ENCODE measurements around the gene ZDHHC11. TPM values are rescaled to one million over a fixed set of nuclear protein-coding genes. Genes with fewer than 3 reads are reported as not detected.
"Not testable (repeated sequence)": the region's sequence is repeated elsewhere in the genome, so short reads cannot be mapped to it uniquely, and the experiment has no call there.

ZDHHC11 gene
- total and polyA plus RNA-seq, 5 donors from 2014 or later, result 18.3 TPM; not detected in 4

DNA sequence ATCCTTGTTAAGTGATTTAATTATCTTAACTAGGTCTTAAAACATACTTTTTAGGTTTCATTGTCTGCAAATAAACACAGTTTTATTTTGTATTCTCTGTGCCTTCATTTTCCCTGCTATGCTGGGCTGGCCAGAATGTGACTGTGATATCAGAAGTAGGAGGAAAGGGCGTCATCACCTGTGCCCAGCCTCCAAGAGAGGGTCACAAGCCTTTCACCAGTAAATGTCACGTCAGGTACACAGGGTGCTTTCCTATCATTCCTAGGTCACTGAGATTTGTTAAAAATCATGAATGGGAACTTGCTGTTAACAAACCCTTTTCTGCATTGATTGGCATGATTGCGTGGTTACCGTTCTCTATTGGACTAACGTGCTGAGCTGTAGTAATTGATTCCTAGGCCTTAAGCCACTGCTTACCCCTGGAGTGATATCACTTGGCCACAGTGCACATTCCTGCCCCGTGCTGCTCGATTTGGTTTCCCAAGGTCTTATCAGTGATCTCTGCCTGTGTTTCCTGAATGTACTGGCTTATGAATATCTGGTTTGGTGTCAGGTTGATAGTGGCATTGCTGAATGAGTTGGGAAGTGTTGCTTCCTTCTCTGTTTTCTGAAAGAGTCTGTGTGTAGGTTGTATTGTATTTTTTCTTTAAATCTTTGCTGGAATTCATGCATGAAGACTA, 14.7 kb downstream of the ZDHHC11 start:
- H3K4me3 ChIP-seq (ENCODE audit: low read depth, low read length); H3K4me1 Mint-ChIP-seq; H3K9me3 ChIP-seq (ENCODE audit: control insufficient read depth in 2 of 2, low read length in 2 of 2); H3K27me3 Mint-ChIP-seq; H3K27me3 ChIP-seq (ENCODE audit: control insufficient read depth, insufficient read depth, low read length); H3K36me3 Mint-ChIP-seq; H3K9me3 Mint-ChIP-seq; DNase-seq; H3K4me3 Mint-ChIP-seq; H3K4me1 ChIP-seq (ENCODE audit: control insufficient read depth, insufficient read depth, low read length, poor library complexity, severe bottlenecking); H3K27ac Mint-ChIP-seq; ATAC-seq (ENCODE audit: low read depth in 2 of 2); H3K27ac ChIP-seq (ENCODE audit: insufficient read depth, low read length, poor library complexity, severe bottlenecking); H3K36me3 ChIP-seq (ENCODE audit: control insufficient read depth, insufficient read depth, low read length): not testable (repeated sequence)

DNA sequence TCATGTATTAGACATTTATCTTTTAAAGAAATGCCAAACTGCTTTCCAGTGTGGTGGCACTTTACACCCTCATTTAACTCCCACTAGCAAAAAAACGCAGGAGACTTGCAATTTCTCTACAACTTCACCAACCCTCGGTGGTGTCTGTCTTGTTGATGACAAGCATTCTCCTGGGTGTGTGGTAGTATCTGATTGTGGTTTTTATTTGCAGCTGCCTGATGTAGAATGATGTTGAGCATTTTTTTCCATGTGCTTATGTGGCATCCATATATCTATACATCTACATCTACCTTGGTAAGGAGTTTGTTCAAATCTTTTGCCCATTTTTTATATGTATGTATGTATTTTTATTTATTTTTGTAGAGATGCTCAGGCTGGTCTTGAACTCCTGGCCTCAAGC, 16.8 kb downstream of the ZDHHC11 start:
- not testable (repeated sequence) for H3K9me3 ChIP-seq (ENCODE audit: control insufficient read depth in 2 of 2, low read length in 2 of 2); DNase-seq; H3K36me3 Mint-ChIP-seq; H3K27ac ChIP-seq (ENCODE audit: insufficient read depth, low read length, poor library complexity, severe bottlenecking); H3K4me3 ChIP-seq (ENCODE audit: low read depth, low read length); H3K27ac Mint-ChIP-seq; ATAC-seq (ENCODE audit: low read depth in 2 of 2); H3K4me3 Mint-ChIP-seq; H3K27me3 Mint-ChIP-seq; H3K36me3 ChIP-seq (ENCODE audit: control insufficient read depth, insufficient read depth, low read length); H3K27me3 ChIP-seq (ENCODE audit: control insufficient read depth, insufficient read depth, low read length); H3K9me3 Mint-ChIP-seq; H3K4me1 ChIP-seq (ENCODE audit: control insufficient read depth, insufficient read depth, low read length, poor library complexity, severe bottlenecking); H3K4me1 Mint-ChIP-seq

DNA sequence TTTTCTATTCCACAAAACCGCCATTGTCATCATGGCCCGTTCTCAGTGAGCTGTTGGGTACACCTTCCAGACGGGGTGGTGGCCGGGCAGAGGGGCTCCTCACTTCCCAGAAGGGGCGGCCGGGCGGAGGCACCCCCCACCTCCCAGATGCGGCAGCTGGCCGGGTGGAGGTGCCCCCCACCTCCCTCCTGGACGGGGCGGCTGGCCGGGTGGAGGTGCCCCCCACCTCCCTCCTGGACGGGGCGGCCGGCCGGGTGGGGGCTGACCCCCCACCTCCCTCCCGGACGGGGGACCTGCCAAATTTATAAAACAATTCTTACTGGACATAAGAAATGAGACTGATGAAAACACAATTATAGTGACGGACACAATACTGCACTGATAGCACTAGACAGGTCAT, 22.6 kb downstream of the ZDHHC11 start:
- DNase-seq; H3K27me3 Mint-ChIP-seq; H3K9me3 ChIP-seq (ENCODE audit: control insufficient read depth in 2 of 2, low read length in 2 of 2); H3K9me3 Mint-ChIP-seq; H3K4me1 ChIP-seq (ENCODE audit: control insufficient read depth, insufficient read depth, low read length, poor library complexity, severe bottlenecking); H3K4me1 Mint-ChIP-seq; H3K4me3 Mint-ChIP-seq; H3K27ac Mint-ChIP-seq; H3K36me3 Mint-ChIP-seq; H3K27ac ChIP-seq (ENCODE audit: insufficient read depth, low read length, poor library complexity, severe bottlenecking); H3K27me3 ChIP-seq (ENCODE audit: control insufficient read depth, insufficient read depth, low read length); ATAC-seq (ENCODE audit: low read depth in 2 of 2); H3K36me3 ChIP-seq (ENCODE audit: control insufficient read depth, insufficient read depth, low read length); H3K4me3 ChIP-seq (ENCODE audit: low read depth, low read length): not testable (repeated sequence)

DNA sequence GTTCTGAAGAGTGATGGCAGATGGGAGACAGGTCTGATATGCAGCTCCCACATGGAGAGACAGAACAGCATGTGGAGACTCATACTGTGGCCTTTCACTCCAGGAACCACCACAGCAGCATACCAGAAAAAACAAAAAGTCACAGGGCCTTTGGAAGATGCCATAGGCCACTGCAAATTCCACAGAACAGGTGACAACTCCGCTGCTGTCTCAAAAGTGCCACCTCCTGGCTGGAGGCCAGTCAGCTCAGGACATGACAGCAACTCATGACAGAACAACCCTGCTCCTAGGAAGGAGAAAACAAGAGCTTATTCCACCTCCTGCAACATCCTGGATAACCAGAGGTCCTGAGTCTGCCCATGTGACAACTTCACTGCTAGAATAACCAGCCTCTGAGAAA, 25.2 kb downstream of the ZDHHC11 start:
- H3K36me3 ChIP-seq (ENCODE audit: control insufficient read depth, insufficient read depth, low read length); H3K4me1 ChIP-seq (ENCODE audit: control insufficient read depth, insufficient read depth, low read length, poor library complexity, severe bottlenecking); H3K27me3 ChIP-seq (ENCODE audit: control insufficient read depth, insufficient read depth, low read length); H3K4me3 Mint-ChIP-seq; H3K27me3 Mint-ChIP-seq; H3K27ac Mint-ChIP-seq; H3K36me3 Mint-ChIP-seq; H3K9me3 ChIP-seq (ENCODE audit: control insufficient read depth in 2 of 2, low read length in 2 of 2); H3K9me3 Mint-ChIP-seq; ATAC-seq (ENCODE audit: low read depth in 2 of 2); H3K4me3 ChIP-seq (ENCODE audit: low read depth, low read length); H3K27ac ChIP-seq (ENCODE audit: insufficient read depth, low read length, poor library complexity, severe bottlenecking); DNase-seq; H3K4me1 Mint-ChIP-seq: not testable (repeated sequence)

DNA sequence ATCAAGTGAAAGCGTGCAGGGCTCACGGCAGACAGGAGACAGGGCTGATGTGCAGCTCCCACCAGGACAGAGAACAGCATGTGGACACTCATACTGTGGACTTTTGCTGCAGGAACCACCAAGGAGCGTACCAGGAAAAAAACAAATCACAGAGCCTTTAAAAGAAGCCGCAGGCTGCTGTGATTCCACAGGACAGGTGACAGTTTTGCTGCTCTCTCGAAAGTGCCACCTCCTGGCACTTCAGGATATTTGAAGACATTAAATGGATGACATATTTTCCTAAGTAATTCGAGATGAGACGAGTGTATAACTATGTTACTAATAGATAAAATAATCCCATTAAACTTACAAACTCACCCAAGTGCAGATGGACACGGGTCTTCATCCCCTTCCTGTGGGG, 29.3 kb downstream of the ZDHHC11 start:
- DNase-seq, result no peak
- Histone ChIP-seq H3K36me3 (ENCODE audit: control insufficient read depth, insufficient read depth, low read length) (no peaks in the 10 kb centered on the region), H3K4me3 (ENCODE audit: low read depth, low read length) (no peak overlapping the region), H3K27me3 (ENCODE audit: control insufficient read depth, insufficient read depth, low read length) (no peaks in the 10 kb centered on the region), H3K4me1 (ENCODE audit: control insufficient read depth, insufficient read depth, low read length, poor library complexity, severe bottlenecking) (no peaks in the 10 kb centered on the region), H3K9me3 (ENCODE audit: control insufficient read depth in 2 of 2, low read length in 2 of 2) (no peaks in the 10 kb centered on the region), H3K27ac (ENCODE audit: insufficient read depth, low read length, poor library complexity, severe bottlenecking) (no peak overlapping the region)
- H3K4me3 Mint-ChIP-seq, result no peak overlapping the region
- no peaks in the 10 kb centered on the region for H3K9me3 Mint-ChIP-seq
- peaks cover 9% of the 10 kb centered on the region for H3K36me3 Mint-ChIP-seq
- no peaks in the 10 kb centered on the region for H3K4me1 Mint-ChIP-seq
- no peak overlapping the region for H3K27ac Mint-ChIP-seq
- no peak for ATAC-seq (ENCODE audit: low read depth in 2 of 2)
- H3K27me3 Mint-ChIP-seq, result no peaks in the 10 kb centered on the region

DNA sequence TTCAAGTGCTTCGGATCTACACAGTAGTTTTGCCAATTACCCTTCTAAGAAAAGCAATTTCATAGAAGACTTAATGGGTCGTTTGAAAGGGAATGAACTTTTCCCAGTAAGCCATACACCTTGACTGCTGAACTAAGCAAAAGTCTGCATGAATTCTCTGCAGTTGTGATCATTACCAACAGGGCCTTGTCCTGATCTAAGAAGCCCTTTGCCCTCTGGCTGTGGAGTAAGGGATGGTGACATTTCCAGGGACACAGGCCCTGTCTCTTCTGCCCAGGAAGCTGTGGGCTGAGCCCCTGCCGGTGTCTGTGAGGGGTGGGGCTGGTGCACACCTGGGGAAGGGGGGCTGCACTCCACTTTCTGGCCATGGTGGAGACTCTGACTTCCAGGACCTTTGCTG, 30.5 kb downstream of the ZDHHC11 start:
- Mint-ChIP-seq H3K4me3 (no peak overlapping the region), H3K9me3 (peaks cover 0 to 6% (median 0%) of the 10 kb centered on the region in 7 donors), H3K36me3 (peaks cover 9% of the 10 kb centered on the region), H3K27ac (peak overlapping the region in 1 of 3 donors; percentile 4), H3K4me1 (no peaks in the 10 kb centered on the region), H3K27me3 (no peaks in the 10 kb centered on the region)
- ATAC-seq (ENCODE audit: low read depth in 2 of 2), result no peak
- DNase-seq, result no peak
- no peak overlapping the region for H3K27ac ChIP-seq (ENCODE audit: insufficient read depth, low read length, poor library complexity, severe bottlenecking)
- H3K27me3 ChIP-seq (ENCODE audit: control insufficient read depth, insufficient read depth, low read length), result no peaks in the 10 kb centered on the region
- no peaks in the 10 kb centered on the region for H3K4me1 ChIP-seq (ENCODE audit: control insufficient read depth, insufficient read depth, low read length, poor library complexity, severe bottlenecking)
- peaks cover 3 to 6% of the 10 kb centered on the region in 2 experiments for H3K9me3 ChIP-seq (ENCODE audit: control insufficient read depth in 2 of 2, low read length in 2 of 2)
- no peak overlapping the region for H3K4me3 ChIP-seq (ENCODE audit: low read depth, low read length)
- H3K36me3 ChIP-seq (ENCODE audit: control insufficient read depth, insufficient read depth, low read length), result no peaks in the 10 kb centered on the region

DNA sequence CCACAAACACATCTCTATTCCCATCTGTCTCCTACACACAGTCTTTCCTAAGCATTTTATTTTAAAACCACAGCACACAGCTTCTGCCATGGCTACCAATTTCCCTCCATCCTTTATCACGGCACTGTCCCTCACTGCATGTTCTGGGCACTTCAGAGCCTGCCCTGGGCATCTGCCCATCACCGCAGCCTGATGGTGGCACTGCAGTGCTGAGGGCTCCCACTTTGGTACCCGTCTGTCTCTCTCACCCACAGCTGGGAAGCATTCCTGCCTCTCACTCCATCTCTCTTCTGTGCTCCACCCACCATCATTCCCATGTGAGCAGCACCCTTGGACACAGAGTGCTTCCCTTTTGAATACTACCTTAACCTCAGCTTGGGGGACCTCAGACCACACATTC, 31.7 kb downstream of the ZDHHC11 start:
- H3K36me3 ChIP-seq (ENCODE audit: control insufficient read depth, insufficient read depth, low read length), result no peaks in the 10 kb centered on the region
- no peaks in the 10 kb centered on the region for H3K27me3 ChIP-seq (ENCODE audit: control insufficient read depth, insufficient read depth, low read length)
- peaks cover 3 to 7% of the 10 kb centered on the region in 2 experiments for H3K9me3 ChIP-seq (ENCODE audit: control insufficient read depth in 2 of 2, low read length in 2 of 2)
- Mint-ChIP-seq H3K4me1 (no peaks in the 10 kb centered on the region), H3K36me3 (peaks cover 9% of the 10 kb centered on the region), H3K4me3 (no peak overlapping the region), H3K27ac (no peak overlapping the region), H3K9me3 (peaks cover 0 to 6% (median 0%) of the 10 kb centered on the region in 7 donors), H3K27me3 (no peaks in the 10 kb centered on the region)
- H3K4me3 ChIP-seq (ENCODE audit: low read depth, low read length), result no peak overlapping the region
- ATAC-seq (ENCODE audit: low read depth in 2 of 2) (no peak), DNase-seq (no peak)
- no peaks in the 10 kb centered on the region for H3K4me1 ChIP-seq (ENCODE audit: control insufficient read depth, insufficient read depth, low read length, poor library complexity, severe bottlenecking)
- no peak overlapping the region for H3K27ac ChIP-seq (ENCODE audit: insufficient read depth, low read length, poor library complexity, severe bottlenecking)

DNA sequence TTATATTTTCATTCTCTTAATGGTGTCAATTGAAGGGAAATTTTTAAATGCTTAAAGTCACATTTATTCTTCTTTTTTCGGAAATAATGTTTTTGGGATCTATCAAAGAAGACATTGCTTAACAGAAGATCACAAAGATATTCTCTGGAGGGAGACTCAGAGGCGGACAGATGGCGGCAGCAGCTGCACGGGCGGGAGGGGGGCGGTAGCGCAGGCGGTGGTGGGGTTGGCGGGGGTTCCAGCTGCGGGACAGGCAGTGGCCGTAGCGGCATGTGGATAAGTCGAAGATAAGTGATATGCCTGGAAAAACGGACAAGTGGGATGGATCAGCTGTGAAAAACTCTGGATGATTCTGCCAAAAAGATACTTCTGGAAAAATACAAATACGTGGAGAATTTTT, 34.6 kb downstream of the ZDHHC11 start:
- no peaks in the 10 kb centered on the region for H3K27me3 ChIP-seq (ENCODE audit: control insufficient read depth, insufficient read depth, low read length)
- H3K9me3 ChIP-seq (ENCODE audit: control insufficient read depth in 2 of 2, low read length in 2 of 2), result peaks cover 3 to 7% of the 10 kb centered on the region in 2 experiments
- Mint-ChIP-seq H3K4me3 (no peak overlapping the region), H3K27ac (no peak overlapping the region), H3K36me3 (no peaks in the 10 kb centered on the region), H3K4me1 (no peaks in the 10 kb centered on the region), H3K27me3 (no peaks in the 10 kb centered on the region), H3K9me3 (peaks cover 0 to 6% (median 0%) of the 10 kb centered on the region in 7 donors)
- H3K36me3 ChIP-seq (ENCODE audit: control insufficient read depth, insufficient read depth, low read length), result no peaks in the 10 kb centered on the region
- H3K4me3 ChIP-seq (ENCODE audit: low read depth, low read length), result no peak overlapping the region
- no peak for DNase-seq
- no peaks in the 10 kb centered on the region for H3K4me1 ChIP-seq (ENCODE audit: control insufficient read depth, insufficient read depth, low read length, poor library complexity, severe bottlenecking)
- no peak for ATAC-seq (ENCODE audit: low read depth in 2 of 2)
- H3K27ac ChIP-seq (ENCODE audit: insufficient read depth, low read length, poor library complexity, severe bottlenecking), result no peak overlapping the region
